GM19035 (cell line): ENCODE measurements around the gene DGAT2L6.
A peak's percentile ranks its signal among the peaks of the same experiment; 100 is the strongest.

Source experiments
- ATAC-seq: cut with Tn5 transposase; IDR thresholded peaks from one replicate; pipeline ENCODE4 v1.9.1; 2021; ENCODE audit not compliant: unreplicated experiment

DGAT2L6 gene

GRCh38 chrX:70176938-70177533 lies at the start of gene DGAT2L6:
DGAT2L6 (plus strand) TSS chrX:70177483; CDS start chrX:70177583, 100 bp downstream.
- peak; percentile 64 for ATAC-seq

DNA sequence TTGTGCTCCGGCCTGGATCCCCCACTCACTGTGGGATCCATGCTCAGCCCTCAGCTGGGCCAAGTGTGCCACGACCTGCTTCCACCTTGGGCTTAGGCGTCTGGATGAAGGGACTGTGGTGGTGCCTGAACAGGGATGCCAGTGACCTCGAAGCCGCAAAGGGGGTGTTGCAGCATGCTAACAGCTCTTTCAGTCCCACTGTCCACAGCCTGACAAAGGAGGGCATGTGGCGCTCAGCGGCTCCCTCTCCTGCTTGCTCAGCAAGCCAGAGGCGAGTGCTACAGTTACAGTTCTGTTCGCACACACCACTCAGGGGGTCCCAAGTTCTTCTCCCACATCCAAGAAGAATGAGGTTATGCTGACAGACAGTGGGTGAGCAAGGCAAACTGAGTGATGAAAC lies 49.2 kb upstream of the DGAT2L6 start:
- ATAC-seq: no peak

GRCh38 chrX:70129816-70130215 lies 47.5 kb upstream of the DGAT2L6 start:
- ATAC-seq: no peak

DNA sequence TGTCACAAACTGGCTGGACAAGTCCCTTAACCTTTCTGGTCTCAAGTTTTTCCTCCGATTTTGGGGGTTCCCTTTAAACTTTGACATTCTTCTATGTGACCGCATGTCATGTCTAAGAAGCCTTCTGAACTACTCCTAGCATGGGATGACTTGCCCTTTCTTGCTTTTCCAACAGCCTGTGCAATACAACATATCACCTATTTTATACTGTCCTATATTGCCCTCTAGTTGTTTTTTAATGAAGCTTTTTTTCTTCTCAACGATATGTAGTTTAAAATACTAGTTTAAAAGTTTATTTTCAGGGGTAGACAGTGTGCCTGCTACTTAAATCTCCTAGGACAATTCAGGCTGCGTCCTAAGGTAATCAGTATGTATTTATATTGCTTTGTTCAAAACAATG lies 45.1 kb upstream of the DGAT2L6 start:
- ATAC-seq: no peak

GRCh38 chrX:70132877-70133302 lies 44.4 kb upstream of the DGAT2L6 start:
- no peak for ATAC-seq

- peak; percentile 85 for ATAC-seq
Measured at GRCh38 chrX:70133303-70134115, 43.8 kb upstream of the DGAT2L6 start, which contains the start of gene IGBP1. IGBP1 (plus strand) TSS chrX:70133447; CDS start chrX:70133948, 501 bp downstream.

GRCh38 chrX:70134116-70134477 lies 43.2 kb upstream of the DGAT2L6 start:
- peak; percentile 25 for ATAC-seq

- no peak for ATAC-seq
Measured at GRCh38 chrX:70138622-70139021, 38.7 kb upstream of the DGAT2L6 start.

- no peak for ATAC-seq
Measured at GRCh38 chrX:70139736-70140135, 37.5 kb upstream of the DGAT2L6 start.

DNA sequence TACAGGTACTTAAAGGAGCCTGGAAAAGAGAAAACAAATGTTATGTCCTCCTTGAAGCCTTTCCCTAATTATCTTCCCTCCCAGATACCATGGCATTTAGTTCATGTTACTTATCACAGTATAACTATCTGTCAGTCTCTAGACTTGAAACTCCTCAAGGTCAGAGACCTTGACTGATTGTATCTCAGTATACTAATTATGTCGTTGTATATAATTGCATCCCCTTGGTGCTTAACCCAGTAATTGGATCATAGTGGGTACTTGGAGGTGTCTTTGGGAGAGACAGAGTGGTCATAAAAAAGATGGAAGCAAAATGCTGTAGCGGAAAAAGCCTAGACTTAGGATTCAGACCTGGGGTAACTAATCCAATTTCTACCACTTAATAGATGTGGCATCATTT lies 35.9 kb upstream of the DGAT2L6 start:
- no peak for ATAC-seq

DNA sequence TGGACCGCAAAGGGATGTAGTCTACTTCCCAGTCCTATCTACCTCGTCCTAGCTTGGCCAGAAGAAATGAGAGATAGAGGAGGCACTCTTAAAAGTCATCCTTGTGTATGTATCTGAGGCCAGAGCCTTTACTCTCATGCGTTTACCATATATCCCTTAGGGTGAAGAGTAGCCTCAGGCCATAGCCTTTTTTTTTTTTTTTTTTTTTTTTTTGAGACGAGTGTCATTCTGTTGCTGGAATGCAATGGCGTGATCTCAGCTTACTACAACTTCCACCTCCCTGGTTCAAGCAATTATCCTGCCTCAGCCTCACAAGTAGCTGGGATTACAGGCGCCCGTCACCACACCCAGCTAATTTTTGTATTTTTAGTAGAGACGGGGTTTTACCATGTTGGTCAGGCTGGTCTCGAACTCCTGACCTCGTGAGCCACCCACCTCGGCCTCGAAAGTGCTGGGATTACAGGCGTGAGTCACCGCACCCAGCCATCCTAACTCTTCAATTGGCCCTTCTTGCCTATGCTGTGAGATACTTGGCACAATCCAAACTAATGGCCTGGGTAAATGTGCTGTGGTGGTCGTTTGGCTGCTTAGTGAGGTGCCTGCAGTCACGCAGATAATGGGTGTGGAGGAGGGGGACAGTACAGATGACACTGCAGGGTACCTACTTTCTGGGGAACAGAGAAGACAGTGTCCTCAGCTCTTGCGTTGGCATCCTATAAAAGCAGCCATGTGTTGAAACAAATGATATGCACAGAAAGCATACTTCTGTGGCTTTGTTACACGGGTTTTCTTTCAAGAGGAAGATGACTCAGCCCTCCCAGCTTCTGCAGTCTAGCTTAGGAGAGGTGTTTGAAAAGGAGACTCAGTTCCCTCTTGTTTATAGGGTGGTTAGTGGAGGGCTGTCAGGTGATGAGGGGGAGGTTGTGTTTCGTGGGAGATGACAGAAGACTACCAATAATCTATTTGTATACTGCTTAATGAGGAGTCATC lies 10.4 kb upstream of the DGAT2L6 start:
- ATAC-seq: no peak

DNA sequence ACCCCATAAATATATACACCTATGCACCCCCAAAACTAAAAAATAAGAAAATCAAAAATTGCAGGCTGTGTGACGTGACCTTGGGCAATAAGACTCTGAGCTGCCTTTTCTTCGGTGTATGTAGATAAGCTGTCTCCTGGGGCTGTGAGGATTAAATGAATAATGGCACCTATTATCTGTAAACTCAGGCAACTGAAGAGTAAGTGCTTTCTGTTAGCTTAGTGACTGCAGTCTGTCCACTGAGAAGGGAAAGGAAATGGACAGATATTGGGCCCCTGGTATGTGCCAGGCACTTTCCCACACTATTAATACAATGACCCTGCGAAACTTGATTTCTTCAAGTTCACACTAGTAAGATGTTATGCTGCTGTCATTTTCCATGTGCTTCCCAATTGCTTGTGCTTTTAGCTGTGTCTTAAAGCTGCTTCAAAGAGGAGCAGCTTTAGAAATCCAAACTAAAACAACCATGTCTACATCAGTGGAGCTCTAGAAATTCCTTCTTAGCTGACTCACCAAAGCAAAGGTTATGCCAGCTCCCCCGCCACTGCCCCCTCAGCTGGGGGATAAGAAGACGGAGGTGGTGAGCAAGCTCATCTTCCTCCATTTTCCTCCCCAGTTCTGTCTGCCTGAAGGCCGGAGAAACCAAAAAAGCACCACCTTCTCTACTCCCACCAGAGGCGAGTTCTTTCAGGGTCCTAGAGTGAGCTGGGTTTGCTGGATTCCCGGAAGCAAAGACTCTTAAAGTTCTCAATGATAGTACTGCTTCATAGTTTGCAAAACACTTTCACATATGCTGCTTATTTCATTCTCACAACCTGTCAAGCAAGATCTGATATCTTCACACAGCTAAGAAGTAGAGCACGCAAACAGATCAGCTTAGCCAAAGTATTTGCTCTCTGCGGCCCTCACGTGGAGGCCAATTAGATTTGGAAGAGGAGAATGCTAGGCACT lies 8.8 kb upstream of the DGAT2L6 start:
- no peak for ATAC-seq

DNA sequence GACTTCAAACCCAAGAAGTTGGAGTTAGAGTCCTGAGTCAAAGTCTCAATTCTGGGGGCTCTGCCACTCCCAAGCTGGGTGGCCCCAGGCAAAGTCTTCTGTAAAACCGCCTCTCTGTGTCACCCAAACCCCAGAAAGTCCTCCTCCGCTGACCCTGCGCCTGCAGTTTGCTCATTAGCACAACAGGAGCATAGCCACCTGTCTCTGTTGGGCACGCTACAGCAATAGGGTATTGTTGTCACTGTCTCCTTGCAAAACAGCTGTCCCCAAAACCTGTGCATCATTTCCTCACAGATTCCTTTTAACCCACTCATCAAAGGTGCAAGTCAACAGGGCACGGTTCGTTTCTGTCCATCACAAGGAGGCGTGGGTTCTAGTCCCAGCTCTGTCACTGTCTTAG lies 8.0 kb upstream of the DGAT2L6 start:
- no peak for ATAC-seq

- ATAC-seq: no peak
Measured at GRCh38 chrX:70171624-70172023, 5.7 kb upstream of the DGAT2L6 start.

DNA sequence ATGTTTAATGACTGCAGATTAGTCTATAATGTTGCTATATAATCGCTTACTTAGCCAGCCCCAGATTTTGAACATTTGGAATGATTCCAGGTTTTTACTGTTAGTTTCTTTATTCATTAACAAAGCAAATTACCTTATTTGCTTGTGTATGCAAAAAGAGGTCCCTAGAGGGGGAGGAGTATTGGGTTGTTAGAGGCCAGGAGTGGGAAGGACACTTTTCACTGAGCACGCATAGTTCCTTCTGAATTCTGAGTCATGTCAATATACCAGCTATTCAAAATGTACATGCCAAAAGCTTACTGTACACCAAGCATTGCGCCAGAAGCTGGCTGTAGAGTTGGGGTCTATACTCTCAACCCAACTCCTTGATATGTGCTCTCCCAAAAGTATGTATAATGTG lies 5.1 kb upstream of the DGAT2L6 start:
- ATAC-seq: no peak

- no peak for ATAC-seq
Measured at GRCh38 chrX:70172964-70173363, 4.3 kb upstream of the DGAT2L6 start.

DNA sequence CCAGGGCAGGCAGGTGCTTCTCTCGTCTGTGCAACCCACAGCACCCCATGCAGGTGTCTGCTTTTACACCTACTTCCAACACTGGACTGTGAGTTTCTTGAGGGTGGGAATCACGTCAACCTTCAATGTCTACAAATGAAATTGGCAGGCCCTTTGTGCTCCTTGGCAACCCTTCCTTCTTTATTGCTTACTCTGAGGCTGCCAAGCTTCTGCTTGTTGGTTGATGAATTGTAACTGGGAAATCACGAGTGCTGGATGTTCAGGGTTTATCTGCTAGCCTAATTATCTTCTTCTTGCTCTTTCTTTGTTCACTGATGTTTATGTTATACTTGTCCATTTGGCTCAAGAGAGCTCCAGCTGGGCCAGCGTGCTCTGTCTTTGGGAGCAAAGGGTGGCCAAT lies 2.5 kb upstream of the DGAT2L6 start:
- no peak for ATAC-seq

DNA sequence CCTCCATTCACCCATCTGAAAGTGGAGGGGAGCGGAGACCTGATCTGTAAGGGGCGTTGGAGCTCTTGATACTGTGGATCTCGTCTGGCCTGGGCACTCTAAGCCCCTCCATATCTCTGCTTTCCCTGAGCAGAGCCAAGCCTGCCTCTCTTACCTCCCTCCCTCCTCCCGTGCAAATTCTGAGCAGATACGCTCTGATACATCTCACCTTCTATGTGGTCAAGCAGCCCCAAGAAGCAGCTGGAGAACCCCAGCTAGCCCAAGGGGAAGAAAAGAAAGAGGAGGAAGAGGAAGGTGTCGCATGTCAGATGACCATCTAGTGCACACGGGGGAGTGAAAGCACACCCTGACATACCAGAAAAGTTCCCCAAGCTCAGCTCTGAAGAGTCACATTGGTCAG lies 1.9 kb upstream of the DGAT2L6 start:
- no peak for ATAC-seq

DNA sequence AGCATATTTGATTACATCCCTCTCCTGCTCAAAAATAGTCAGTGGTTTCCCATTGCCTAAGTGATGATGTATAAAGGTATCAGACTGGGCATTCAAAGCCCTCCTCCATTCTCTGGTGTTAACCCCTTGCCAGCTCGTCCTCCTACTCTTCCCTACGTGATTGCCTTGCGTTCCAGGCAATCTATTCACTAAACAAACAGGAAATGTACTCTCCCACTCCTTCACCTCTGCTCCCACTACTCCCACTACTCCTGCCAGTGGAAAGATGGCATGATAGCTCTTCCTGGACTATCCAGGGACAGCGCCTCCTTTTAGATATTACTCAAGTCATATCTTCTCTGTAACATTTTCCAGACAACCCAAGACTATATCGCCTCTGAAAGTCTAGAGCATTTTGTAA lies 5.8 kb downstream of the DGAT2L6 start:
- ATAC-seq: no peak

- no peak for ATAC-seq
Measured at GRCh38 chrX:70190225-70190624, 12.9 kb downstream of the DGAT2L6 start.
